ENCODE results near the gene SYNDIG1.
"Not testable (repeated sequence)": the region's sequence is repeated elsewhere in the genome, so short reads cannot be mapped to it uniquely, and the experiment has no call there.

SYNDIG1 gene

DNA sequence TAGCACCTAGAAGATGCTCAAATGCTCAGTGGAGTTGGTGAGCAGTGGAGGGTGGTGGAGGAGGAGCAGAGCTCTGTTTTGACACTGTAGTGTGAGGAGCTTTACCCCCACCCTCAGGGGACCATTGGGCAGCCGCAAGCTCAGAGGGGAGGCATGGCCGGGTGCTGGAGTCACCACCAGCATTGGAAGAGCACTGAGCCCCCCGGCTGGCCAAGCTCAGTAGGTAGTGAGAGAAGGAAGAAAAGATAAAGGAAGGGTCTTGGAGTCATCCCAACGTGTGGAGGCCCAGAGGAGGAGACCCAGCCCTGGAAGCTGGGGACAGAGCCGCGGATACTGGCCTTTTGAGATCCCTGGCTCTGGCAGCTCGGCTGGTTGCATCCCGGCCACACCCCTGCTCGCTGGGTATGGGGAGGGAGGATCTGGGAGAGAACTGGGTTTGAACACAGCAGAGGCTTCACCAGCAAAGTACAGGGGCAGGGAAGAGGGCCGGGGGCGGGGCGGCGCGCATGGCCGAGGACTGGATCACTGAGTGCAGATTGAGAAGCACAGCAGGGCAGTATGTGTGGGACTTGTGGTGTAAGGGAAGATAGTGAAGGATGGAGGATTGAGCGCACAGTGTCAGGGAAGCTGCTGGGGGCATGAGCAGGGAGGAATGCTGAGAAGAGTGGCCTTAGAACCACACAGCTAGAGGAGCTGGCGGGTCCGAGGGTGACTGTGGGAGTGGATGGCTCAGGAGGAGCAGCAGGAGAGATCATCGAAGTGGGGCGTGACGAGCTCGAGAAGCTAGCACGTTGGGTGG lies 24.4 kb downstream of the SYNDIG1 start:
- DNase-seq, result no peak

DNA sequence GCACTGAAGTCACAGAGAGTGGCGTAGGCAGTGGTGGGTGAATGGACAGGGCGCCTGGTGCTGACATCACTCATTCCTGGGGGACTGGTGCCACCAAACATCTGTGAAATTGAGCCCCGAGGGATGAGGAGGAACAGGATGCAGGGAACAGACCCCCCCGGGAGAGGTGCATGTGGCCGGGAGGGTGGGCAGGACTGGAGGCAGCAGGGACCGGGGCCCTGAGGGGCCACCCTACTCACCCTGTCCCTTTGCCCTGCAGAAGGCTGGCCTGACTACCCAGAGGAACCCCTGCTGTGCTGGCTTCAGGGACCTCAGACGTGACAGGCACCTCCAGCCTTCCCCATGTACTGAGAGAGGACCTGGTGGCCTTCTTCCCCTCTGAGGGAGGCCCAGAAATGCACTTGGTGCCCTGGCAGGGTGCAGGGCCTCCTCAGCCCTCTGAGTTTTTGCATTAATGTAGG lies 25.1 kb downstream of the SYNDIG1 start:
- no peak for DNase-seq

DNA sequence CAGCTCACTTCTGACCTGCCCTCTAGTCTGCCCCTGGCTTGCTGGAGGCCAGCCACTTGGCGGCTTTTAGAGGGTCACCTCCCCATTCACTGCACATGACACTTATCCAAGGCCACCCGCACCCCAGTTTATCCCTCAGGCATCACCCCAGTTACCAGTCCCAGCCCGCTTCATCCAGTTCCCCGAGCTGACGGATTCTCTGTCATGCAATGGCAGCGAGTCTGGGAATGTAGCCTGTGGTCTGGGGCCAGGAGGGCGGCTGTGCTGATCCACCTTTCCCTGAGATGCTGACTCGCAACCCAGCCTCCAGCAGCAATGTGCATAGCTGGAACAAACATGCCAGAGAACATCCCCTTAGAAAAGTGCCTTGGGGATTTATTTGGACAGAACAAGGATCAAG lies 25.8 kb downstream of the SYNDIG1 start:
- no peak for DNase-seq

DNA sequence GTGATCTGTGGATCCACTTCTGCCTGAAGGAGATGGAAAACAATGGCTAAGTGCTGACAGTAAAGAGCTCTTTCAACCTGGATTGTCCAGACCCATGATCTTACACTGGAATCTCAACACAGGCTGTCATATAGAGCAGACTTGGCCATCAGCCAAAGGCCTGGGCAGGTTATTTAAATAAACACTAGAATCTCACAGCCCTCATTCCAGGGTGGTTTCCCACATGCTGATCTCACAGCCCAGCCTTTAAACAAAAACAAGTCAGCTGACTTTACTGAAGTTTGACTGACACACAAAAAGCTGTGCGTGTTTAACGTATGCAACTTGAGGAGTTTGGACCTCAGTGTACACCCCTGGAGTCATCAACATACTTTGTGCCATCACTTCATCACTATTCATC lies 28.4 kb downstream of the SYNDIG1 start:
- no peak for DNase-seq

DNA sequence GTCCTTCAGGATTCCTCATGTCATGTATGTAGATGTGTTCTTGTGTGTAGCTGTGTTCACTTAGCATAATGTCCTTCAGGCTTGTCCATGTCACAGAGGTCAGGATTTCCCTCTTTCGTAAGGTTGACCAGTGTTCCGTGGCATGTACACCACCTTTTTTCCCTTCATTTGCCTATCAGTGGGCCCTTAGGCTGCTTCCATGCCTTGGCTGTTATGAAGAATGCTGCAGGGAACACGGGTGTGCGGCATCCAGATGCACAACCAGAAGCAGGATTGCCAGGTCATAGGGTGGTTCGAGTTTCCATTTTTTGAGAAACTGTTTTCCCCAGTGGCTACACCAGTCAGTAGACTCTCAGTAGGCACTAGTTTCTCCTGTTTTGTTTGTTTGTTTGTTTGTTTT lies 29.2 kb downstream of the SYNDIG1 start:
- no peak for DNase-seq

DNA sequence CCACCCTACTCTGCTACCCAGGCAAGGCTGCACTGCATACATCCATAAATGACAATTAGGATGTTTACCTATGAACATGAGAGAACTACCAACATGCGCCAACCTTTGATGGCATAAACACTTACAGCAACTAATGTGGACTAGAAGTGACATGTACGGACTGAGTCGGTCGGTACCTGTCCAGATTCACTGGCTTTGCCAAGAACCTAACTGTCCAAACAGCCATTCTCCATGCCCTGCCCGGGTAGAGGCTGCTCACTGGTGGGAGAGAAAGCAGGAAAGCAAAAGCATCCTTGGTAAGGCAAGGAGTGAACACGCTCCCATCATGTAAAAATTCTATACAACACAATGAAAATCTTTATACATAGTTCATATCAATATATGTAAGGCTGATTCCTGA lies 30.0 kb downstream of the SYNDIG1 start:
- DNase-seq, result no peak

DNA sequence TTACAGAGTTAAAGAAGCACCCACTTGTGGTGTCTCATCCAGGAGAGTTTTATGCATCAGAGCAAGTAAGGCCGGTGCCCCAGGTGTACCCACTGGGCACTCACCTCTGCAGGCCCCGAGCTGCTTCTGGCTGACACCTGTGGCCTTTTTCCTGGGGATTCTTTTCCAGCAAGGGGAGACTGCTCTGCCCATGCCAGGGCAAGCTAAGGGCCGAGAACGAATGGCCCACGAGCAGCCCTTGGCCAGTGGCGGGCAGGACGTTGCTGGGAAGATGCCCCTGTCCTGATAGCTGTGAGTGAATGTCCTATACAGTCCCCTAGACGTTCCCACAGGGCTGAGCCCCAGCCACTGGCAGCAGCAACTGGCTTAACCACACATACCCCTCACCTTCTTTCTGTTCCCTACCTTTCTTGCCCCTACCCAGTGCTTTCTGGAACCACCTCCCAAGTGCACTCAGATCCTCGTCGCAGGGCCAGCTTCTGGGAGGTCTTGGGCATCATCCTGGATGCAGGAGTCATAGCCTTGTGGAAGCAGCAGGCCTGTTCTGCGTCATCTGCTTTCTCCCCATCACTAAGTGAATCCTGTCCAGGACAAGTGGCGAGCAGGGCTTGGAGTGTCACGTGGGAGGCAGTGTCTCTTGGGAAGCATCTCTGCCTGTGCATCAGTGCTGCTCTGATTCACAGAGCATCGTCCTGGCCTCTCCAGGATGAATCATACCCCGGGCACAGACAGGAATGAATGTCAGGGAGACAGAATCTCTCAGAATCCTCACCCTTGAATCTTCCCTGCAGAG lies 32.5 kb downstream of the SYNDIG1 start:
- no peak for DNase-seq

DNA sequence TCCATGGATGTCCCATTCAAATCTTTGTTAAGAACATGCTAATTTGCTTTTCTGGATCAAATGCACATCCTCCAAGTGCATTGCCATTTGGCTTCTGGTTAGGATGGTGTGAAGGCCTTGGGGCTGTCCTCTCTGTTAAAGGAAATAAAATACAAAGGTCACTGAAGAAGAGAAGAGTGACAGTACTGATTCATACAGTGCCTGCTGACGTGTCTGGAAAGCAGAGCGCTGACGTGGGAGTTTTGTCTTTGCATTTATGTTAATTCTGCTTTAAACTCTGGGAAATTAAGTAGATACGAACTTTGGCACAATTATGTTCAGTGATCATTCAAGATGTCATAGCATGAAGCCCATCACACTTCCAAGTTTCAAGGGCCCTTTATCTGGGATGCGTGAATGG lies 33.2 kb downstream of the SYNDIG1 start:
- DNase-seq, result no peak

DNA sequence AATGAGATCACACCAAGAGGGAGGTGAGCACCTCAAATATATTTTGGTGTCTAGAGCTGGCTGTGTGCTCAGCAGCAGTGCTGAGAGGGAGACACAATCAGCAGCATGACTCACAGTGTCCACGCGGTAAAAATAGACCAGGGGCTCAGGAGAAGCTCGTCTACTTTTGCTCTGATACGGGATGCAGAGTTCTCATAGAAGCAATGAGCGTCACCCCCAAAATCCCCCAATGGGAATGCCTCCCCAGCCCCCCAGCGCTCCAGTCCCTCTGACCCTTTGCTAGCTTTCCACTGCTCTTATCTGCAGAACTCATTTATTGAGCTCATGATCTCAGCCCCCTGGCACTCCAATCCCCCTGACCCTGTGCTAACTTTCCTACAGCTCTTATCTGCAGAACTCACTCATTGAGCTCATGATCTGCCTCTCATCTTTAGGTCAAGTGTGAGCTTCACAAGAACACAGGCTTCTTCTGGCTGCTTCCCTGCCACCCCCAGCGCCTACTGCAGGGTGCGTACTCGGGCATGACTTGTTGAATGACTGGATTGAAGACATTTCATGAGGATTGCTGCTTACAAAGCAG lies 34.0 kb downstream of the SYNDIG1 start:
- no peak for DNase-seq

DNA sequence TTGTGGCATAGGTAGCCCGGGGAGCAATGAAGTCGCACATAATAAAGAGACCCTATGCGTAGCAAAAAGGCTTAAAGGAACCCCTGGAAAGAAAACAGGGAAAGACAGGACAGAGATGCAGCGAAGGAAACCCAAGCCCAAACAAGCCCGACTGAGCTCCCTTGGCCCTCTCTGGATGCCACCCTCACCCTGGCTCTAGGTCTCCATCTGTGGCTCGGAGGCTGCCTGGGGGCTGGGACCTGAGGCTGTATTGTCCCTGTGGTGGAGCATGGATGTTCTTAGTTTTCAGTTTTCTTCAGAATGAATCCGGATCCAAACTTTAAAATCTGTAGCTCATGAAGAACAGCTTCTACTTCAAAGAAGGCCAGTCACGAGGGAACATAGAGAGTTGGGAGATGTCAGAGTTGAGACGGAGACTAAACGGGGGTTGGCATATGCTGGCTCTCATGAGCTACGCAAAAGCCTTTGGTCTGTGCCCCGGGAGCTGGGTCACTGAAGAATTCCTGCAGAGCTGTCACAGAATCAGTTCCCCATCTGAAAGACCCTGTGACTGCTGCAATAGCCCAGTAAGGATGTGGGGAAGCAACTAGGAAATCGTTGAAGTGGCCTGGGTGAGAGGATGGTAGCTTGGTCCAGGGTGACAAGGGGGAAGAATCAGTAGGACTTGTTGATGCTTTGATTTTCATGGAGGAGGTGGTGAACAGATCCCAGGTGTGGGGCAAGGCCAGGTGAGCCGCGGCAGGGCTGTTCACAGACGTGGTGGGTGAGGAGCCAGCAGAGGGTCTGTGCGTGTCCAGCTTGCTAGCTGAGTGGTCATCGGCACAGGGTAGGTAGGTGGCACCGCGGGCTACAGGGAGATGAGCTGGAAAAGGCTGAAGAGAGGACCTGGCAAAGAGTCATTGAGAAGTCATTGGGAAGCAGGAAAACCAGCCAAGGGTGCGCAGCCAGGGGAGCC lies 35.2 kb downstream of the SYNDIG1 start:
- no peak for DNase-seq

DNA sequence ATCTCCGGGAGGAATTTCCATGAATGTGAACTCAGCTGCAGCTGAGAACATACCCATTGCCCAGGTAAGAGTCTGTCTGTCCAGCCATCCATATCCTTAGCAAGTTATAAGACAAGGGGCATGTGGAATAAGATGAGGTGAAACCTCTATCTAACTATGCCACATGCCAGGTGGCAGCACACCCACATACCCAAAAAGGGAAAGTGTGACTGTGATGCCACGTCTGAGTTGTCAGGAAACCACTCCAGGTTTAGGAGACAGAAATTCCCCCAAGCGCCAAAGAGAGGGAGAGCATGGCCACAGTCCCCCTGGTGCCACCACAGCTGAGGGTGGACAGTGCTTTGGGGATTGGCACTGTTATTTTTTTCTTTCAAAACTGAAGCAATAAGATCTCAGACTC lies 36.7 kb downstream of the SYNDIG1 start:
- no peak for DNase-seq

DNA sequence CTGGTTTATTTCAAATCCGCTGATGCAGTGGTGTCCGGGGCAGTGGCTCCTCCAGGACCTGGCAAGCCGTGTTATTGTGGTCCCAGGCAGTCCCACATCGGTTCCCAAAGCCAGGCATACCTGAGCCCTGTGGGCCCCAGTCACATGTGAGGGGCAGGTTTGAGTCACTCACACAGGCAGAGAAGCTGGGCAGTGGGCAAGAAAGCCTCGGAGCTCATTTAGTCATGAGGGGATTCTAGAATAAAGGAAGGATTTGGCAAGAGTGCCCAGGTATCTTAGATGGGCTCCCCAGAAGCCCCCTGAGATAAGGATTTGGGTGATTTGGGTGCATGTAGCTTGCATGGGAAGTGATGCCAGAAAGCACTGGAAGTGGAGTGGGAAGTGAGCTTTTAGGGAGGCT lies 37.3 kb downstream of the SYNDIG1 start:
- DNase-seq, result no peak

DNA sequence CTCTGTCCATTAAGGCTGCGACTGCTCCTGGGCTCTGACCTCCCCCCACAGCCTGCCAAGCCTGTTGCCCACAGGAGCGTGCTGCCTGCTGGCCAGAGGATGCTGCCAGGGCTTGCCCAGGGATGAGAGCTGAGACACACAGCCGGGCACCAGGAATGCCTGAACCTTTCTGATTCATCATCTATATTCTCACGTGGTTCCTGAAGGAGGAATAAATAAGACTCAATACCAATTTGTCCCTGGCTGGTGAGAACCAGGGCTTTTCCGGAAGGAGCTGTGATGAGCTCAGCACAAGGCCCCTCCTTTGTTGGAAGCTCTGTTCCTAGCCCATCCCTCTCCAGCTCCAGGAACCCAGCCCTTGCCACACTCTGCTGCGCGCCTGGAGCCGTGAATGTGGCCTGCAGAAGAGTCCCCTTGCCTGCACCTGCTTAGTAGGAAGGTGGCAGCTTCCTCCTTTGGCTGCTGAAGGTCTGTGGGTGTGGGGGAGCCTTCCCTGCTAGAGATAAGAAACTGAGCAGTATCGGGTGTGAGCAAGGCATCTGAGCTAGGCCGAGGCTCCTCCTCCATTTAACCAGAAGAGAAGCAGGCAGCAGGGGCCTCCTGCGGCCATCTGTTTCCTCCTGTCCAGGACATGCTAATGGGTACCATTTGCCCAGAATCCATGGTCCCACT lies 37.9 kb downstream of the SYNDIG1 start:
- no peak for DNase-seq

DNA sequence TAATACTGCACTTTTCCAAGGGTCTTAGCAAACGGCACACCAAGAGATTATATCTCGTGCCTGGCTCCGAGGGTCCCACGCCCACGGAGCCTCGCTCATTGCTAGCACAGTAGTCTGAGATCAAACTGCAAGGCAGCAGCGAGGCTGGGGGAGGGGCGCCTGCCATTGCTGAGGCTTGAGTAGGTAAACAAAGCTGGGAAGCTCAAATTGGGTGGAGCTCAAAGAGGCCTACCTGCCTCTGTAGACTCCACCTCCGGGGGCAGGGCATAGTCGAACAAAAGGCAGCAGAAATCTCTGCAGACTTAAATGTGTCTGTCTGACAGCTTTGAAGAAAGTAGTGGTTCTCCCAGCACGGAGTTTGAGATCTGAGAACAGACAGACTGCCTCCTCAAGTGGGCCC lies 43.0 kb downstream of the SYNDIG1 start:
- DNase-seq, result not testable (repeated sequence)

DNA sequence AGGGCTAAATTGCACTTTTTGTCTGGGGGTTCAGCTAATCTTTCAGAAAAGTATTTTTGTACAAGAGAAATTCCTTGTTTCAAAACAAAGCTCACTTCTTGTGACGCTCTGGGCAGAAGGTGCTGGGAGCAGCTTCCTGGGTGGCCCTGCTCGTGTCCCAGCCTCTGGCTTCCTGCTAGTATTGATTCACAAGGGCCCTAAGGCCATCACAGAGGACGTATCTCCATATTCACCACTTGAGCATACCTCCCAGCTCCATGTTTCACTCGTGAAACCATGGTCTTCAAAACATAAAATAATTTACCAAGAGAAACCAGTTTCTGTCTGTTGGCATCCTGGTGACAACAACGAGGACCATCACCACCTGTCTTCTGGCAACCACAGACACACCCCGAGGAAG lies 49.1 kb downstream of the SYNDIG1 start:
- DNase-seq, result no peak

DNA sequence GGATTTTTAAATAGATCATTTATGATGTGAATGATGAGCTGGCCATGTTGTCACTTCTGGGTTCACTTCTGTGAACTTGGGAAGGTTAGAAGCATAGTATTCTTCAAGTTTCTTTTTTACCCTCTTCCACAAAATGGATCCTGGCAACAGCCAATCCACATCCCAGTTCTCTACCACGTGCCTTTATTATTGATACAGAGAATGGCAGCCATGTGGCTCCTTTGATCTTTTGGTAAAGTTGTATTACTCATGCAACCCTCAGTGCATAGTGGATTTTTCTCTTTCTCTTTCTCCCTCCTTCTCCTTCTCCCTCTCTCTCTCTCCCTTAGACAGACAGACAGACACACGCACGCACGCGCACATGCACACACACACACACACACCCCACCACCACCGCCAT lies 50.0 kb downstream of the SYNDIG1 start:
- no peak for DNase-seq

DNA sequence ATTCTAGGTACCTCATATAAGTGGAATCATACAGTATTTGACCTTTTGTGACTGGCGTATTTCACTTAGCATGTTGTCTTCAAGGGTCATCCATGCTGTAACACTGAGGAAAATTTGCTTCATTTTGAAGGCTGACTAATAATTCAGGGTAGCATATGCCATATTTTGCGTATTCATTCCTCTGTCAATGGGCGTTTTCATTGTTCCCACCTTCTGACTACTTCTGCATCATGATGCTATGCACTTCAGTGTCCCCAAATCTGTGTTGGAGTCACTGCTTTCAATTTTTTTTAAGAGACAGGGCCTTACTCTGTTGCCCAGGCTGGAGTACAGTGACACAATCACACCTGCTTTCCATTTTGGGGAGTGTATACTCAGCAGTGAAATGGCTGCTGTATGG lies 51.6 kb downstream of the SYNDIG1 start:
- no peak for DNase-seq

DNA sequence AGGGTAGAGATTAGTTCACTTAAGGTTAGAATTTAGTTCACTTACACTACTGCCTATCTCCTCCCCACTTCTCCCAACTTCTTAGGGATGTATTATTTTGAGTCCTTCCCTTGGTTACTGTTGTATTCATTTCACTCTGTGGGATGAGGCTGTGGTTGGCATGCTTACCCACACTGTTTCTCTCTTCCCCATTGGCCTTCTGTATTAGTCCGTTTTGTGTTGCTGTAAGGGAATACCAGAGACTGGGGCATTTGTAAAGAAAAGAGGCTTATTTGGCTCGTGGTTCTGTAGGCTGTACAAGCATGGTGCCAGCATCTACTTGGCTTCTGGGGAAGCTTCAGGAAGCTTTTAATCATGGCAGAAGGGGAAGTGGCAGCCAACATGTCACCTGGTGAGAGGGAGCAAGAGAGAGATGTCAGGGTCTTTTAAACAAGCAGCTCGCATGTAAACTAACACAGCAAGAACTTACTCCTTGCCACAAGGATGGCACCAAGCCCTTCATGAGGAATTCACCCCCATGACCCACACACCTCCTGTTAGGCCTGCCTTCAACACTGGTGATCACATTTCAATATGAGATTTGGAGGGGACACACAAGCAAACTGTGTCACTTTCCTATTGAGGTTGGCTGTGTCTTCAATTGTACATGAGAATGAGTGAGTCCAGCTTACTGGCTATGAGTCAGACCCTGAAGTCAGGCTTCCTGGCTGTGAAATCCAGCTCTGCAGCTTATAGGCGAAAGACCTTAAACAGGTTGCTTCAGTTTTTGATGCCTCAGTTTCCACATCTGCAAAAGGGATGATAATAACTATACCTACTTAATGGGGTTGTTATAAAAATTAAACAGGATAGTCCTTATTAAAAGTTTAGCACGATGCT lies 53.3 kb downstream of the SYNDIG1 start:
- no peak for DNase-seq

DNA sequence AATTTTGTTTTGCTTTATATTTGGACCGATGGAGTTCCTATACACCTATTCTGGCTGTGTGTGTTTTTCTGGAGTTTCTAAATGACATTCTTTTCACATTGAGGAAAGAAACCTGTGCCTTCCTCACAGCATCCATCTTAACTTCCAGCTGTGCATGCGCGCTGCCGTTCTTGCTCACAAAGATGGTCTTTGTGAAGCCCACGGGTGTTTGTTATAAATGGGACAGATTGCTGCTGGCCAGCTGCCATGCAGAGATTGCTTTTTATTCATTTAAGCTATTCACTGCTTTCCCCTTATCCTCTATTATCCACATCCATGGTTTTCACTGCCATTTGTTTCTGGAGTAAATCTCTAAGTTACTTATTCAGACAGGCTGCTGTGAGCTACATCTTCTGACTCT lies 54.2 kb downstream of the SYNDIG1 start:
- DNase-seq, result no peak

DNA sequence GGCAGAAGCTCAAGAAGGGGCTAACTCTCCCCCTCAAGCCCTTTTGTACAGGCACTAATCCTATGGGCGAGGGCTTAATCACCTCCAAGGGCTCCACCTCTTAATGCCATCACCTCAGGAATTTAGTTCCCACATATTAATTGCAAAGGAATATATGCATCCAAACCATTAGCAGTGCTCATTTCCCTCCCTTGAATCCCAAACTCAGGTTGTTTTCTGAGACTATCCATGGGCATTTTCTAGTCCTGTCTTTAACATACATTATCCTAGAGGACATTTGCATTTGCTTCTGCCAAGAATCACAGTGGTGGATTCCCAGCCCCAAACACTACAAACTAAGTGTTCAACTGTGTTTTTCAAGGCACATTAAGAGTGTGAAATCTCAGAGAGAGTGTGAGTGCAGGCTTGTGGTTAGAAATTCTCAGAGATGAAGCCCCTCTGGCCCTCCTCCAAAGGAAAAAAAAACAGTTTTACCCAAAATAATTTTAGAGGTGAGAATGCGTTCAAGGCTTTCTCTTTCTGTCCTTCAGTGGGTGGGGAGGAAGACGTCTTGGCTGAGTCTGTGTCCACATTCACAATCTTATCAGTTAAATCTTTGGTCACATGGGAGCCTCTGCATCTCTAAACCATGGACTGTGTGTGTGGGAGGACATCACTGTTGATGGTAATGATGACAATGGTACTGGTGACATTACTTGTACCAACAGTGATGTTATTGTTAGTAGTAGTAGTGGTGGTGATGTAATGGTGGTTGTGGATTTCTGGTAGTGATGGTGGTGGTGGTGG lies 59.3 kb downstream of the SYNDIG1 start:
- DNase-seq, result no peak
